Adrenal gland (tissue), 12 donors: ENCODE data around the gene SYNPO2. TPM values are rescaled to one million over a fixed set of nuclear protein-coding genes. Genes with fewer than 3 reads are reported as not detected.

Experiments used
- DNase-seq, 7 donors: peaks; one replicate each; pipeline ENCODE4 v3.0.0-alpha.2; 2019 to 2020
- H3K27ac ChIP-seq, 5 donors: fragments of 200-600 bp; sonication (generic) in 4 of 5; 1 replicate in 3 of 5; 2 replicates in 2 of 5; pipeline versions ENCODE4 v1.5.1 to v1.8.0; 2016 to 2020; ENCODE audit warnings: mild to moderate bottlenecking in 1 of 5
- H3K27me3 ChIP-seq: fragments of 200-600 bp; 2 replicates; pipeline ENCODE4 v1.8.0; 2021
- H3K36me3 ChIP-seq, 2 donors: fragments of 200-600 bp; replicated peaks in 1 of 2; 1 replicate in 1 of 2; 2 replicates in 1 of 2; pipeline versions ENCODE4 v1.5.1 to v1.8.0; 2018 to 2022
- H3K4me1 ChIP-seq, 2 donors: fragments of 200-600 bp; replicated peaks in 1 of 2; 1 replicate in 1 of 2; 2 replicates in 1 of 2; pipeline versions ENCODE4 v1.5.1 to v1.8.0; 2018 to 2021
- H3K4me3 ChIP-seq, 4 donors: fragments of 200-600 bp; sonication (generic) in 3 of 4; one replicate each; pipeline ENCODE4 v1.5.1; 2016 to 2018
- H3K9me3 ChIP-seq, 3 donors: fragments of 200-600 bp; sonication (generic) in 1 of 3; replicated peaks in 1 of 3; 1 replicate in 2 of 3; 2 replicates in 1 of 3; pipeline versions ENCODE4 v1.5.1 to v1.8.0; 2016 to 2021
- CTCF ChIP-seq, 6 experiments: fragments of 450-650 bp in 4 of 6; fragments of 200-600 bp in 2 of 6; sonication (generic) in 1 of 6; IDR thresholded peaks; 1 replicate in 5 of 6; 2 replicates in 1 of 6; pipeline versions ENCODE4 v1.5.1 to v1.8.0; 2016 to 2021; ENCODE audit warnings: antibody characterized with exemption in 6 of 6, mild to moderate bottlenecking in 2 of 6, moderate library complexity in 1 of 6
- POLR2A ChIP-seq, 2 donors: fragments of 450-650 bp; IDR thresholded peaks; one replicate each; pipeline ENCODE4 v1.6.1; 2017; ENCODE audit warnings: antibody characterized with exemption in 2 of 2, mild to moderate bottlenecking in 2 of 2, moderate library complexity in 1 of 2
- WGBS, 4 donors: extraction: QIAGEN DNeasy Blood & Tissue Kit in 2 of 4; methylation state at CpG; one replicate each; pipeline versions ENCODE4 v1.1.5 to v1.1.7; 2013 to 2017; 5-methylcytosine and 5-hydroxymethylcytosine counted together
- intact Hi-C, 2 donors: fragments of 100-400 bp; cut with DNase I; formaldehyde crosslinking; loops; one replicate each; pipeline versions ENCODE4 v1.14.1 to v1.15.0; 2022 to 2023
- polyA plus RNA-seq, 3 donors: library from polyadenylated mRNA; stranded (reverse); fragments of 200-250 nt in 2 of 3; fragments of 350-450 nt in 1 of 3; fragmentation: Illumina TruSeq in 1 of 3; extraction: RNeasy Lipid Tissue Mini Kit (QIAGEN cat#74804) in 1 of 3; gene quantifications; one replicate each; pipeline ENCODE4 v1.2.3, GENCODE V29; 2013 to 2014
- total RNA-seq, 9 donors: library from RNA; depleted of rRNA in 4 of 9; stranded (reverse); fragments of >200 nt in 4 of 9; fragments of 120-200 nt in 1 of 9; fragmentation: NEBNext Ultra II Directional in 1 of 9; extraction: Animal tissue kit (Norgen Biotek cat#: 25700) in 1 of 9; gene quantifications; one replicate each; pipeline versions ENCODE4 v1.1.0 to v1.2.4, GENCODE V29; 2013 to 2023
- donor health status: healthy with polysubstance abuse.
- donor health status: Bipolar disorder and iron deficiency.
- donor health status: DM: yes; HTN: yes; CAD: no.
- donor health status: DM: no; HTN: no; CAD: no.
- donor health status: DM: no; HTN: no; CAD: no.
- donor health status: DM: yes; HTN: yes; CAD: no.

SYNPO2 gene
- total and polyA plus RNA-seq, 12 donors, result 4.5 to 49.0 (median 18.4) TPM

- no peak overlapping the region for H3K4me3 ChIP-seq
- intact Hi-C loops, result no loop called here
- DNase-seq, result peak in 2 of 7 donors; percentile 12 to 18
Observed at GRCh38 chr4:119081943-119082342, 193.3 kb downstream of the SYNPO2 start.

GRCh38 chr4:119082661-119083060 is 194.0 kb downstream of the SYNPO2 start:
- H3K27me3 ChIP-seq, result no peaks in the 10 kb centered on the region
- H3K9me3 ChIP-seq, result peaks cover 0 to 6% (median 0%) of the 10 kb centered on the region in 3 donors
- TF ChIP-seq POLR2A (IDR thresholded peaks at IDR 0.05) (no peak), CTCF (IDR thresholded peaks at IDR 0.05) (no peak)
- DNase-seq, result no peak
- intact Hi-C loops, result no loop called here
- H3K27ac ChIP-seq, result no peak overlapping the region
- H3K4me3 ChIP-seq, result no peak overlapping the region
- WGBS, 4 donors, result 61 to 71% (median 63%) methylated on average over 2 of the region's 2 CpGs
- H3K4me1 ChIP-seq, result no peaks in the 10 kb centered on the region
- H3K36me3 ChIP-seq, result no peaks in the 10 kb centered on the region

More at GRCh38 chr4:119081943-119082342, 193.3 kb downstream of the SYNPO2 start:
- Histone ChIP-seq H3K9me3 (peaks cover 0 to 6% (median 0%) of the 10 kb centered on the region in 3 donors), H3K36me3 (no peaks in the 10 kb centered on the region), H3K4me1 (no peaks in the 10 kb centered on the region), H3K27ac (no peak overlapping the region), H3K27me3 (no peaks in the 10 kb centered on the region)
- WGBS, 4 donors, result 14 to 34% (median 28%) methylated on average over 3 of the region's 3 CpGs
- TF ChIP-seq POLR2A (IDR thresholded peaks at IDR 0.05) (no peak), CTCF (IDR thresholded peaks at IDR 0.05) (no peak)

- intact Hi-C loops, result no loop called here
- WGBS, 4 donors, result 62 to 72% (median 66%) methylated on average over 5 of the region's 5 CpGs
- Histone ChIP-seq H3K27ac (no peak overlapping the region), H3K4me1 (no peaks in the 10 kb centered on the region), H3K27me3 (no peaks in the 10 kb centered on the region), H3K4me3 (no peak overlapping the region), H3K9me3 (peaks cover 0 to 6% (median 0%) of the 10 kb centered on the region in 3 donors), H3K36me3 (no peaks in the 10 kb centered on the region)
- TF ChIP-seq CTCF (IDR thresholded peaks at IDR 0.05) (no peak), POLR2A (IDR thresholded peaks at IDR 0.05) (no peak)
- DNase-seq, result no peak
Observed at GRCh38 chr4:119084513-119084912, 195.9 kb downstream of the SYNPO2 start.

GRCh38 chr4:119087121-119087520 is 198.5 kb downstream of the SYNPO2 start:
- no peaks in the 10 kb centered on the region for H3K4me1 ChIP-seq
- no peaks in the 10 kb centered on the region for H3K27me3 ChIP-seq
- no peaks in the 10 kb centered on the region for H3K36me3 ChIP-seq
- peaks cover 0 to 6% (median 0%) of the 10 kb centered on the region in 3 donors for H3K9me3 ChIP-seq
- H3K27ac ChIP-seq, result no peak overlapping the region
- no peak for DNase-seq
- intact Hi-C loops, result no loop called here
- TF ChIP-seq CTCF (IDR thresholded peaks at IDR 0.05), result peak in 4 of 6 experiments; percentile 5 to 40 (median 28)
- TF ChIP-seq POLR2A (IDR thresholded peaks at IDR 0.05), result no peak
- WGBS, 4 donors, result 58 to 81% (median 74%) methylated on average over 3 of the region's 3 CpGs
- no peak overlapping the region for H3K4me3 ChIP-seq
